Measurements from ENCODE around the gene MARK4.

The MARK4 gene

DNA sequence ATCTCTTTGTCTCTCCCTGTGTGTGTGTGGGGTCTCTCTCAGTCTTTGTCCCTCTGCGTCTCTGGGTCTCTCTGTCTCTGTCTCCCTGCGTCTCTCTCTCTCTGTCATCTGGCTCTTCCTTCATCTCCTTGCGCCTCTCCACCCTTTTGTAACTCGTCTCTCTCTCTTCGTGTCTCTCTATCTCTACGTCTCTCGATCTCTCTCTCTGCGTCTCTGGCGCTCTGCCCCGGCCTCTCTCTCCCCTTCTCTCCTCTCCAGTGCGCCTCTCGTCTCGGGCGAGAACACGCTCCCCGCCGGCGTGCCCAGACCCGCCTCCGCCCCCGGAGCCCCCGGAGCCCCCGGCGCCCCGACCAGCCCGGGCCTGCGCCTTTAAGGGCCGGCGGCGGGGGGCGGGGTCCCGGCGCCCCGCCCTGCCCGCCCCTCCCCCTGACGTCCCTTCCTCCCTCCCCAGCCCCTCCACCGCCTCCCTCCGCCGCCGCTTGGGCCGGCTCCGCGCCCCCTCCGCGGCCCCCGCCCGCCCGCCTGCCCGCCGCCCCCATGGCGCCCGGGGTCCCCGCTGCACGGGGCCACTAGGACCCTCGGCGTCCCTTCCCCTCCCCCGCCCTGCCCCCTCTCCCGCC is at the start of gene MARK4:
TSS of gene MARK4 (plus strand) at position 440 of the 620 bp plus-strand sequence. CDS start 318 bp downstream, outside the sequence.
- H3K27ac Mint-ChIP-seq = peak within 1 kb of the TSS; percentile 91
- no peaks in the 10 kb centered on the region for H3K27me3 Mint-ChIP-seq
- no peaks in the 10 kb centered on the region for H3K9me3 Mint-ChIP-seq
- H3K36me3 Mint-ChIP-seq = no peaks in the 10 kb centered on the region
- H3K4me3 Mint-ChIP-seq = peak within 1 kb of the TSS; percentile 93
- H3K4me1 Mint-ChIP-seq = peaks cover 25% of the 10 kb centered on the region

DNA sequence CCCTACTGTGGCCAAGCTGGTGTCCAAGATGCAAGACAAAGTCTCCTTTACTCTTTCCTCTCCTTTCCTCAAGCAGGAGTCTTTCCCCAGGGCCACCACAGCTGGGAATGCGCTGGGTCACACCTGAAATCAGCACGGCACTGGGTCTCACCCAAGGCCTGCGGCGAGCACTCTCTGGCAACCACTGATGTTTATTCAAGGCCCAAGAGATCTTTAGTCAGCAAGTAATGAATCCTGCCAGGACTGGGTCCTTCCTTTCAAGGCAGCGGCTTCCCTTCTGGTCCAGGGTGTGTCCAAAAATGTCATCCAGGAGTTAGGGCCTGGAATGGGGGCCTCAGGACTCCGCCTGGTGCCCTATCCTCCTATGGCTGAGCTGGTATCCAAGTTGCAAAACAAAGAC is 48.4 kb upstream of the MARK4 start:
- Mint-ChIP-seq H3K4me3 (no peak overlapping the region), H3K9me3 (no peaks in the 10 kb centered on the region), H3K27ac (peak overlapping the region; percentile 32), H3K27me3 (no peaks in the 10 kb centered on the region), H3K4me1 (no peaks in the 10 kb centered on the region), H3K36me3 (peaks cover 2% of the 10 kb centered on the region)

DNA sequence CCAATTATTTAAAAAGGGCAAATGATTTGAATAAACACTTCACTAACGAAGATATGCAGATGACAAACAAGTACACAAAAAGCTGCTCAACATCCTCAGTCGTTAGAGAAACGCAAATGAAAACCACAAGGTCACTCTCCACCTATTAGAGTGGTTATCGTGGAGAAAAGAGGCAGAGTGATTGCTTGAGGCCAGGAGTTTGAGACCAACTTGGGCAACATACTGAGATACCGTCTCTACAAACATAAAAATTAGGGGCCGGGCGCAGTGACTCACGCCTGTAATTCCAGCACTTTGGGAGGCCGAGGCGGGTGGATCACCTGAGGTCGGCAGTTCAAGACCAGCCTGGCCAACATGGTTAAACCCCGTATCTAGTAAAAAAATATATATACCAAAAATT is 45.3 kb upstream of the MARK4 start:
- Mint-ChIP-seq H3K4me1 (no peaks in the 10 kb centered on the region), H3K27me3 (no peaks in the 10 kb centered on the region), H3K36me3 (peaks cover 2% of the 10 kb centered on the region), H3K27ac (no peak overlapping the region), H3K9me3 (no peaks in the 10 kb centered on the region), H3K4me3 (no peak overlapping the region)

DNA sequence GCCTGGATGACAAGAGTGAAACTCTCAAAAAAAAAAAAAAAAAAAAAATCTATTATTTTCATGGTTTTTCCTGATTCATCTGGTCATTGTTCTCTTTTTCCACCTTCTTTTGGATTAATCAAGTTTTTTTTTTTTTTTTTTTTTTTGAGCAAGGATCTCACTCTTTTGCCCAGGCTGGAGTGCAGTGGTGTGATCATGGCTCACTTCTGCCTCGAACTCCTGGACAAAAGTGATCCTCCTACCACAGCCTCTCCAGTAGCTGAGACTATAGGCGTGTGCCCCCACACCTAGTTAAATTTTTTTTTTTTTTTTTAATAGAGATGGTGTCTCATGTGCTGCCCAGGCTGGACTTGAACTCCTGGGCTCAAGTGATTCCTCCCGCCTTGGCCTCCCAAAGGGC is 44.7 kb upstream of the MARK4 start:
- Mint-ChIP-seq H3K27ac (no peak overlapping the region), H3K4me3 (no peak overlapping the region), H3K27me3 (no peaks in the 10 kb centered on the region), H3K4me1 (no peaks in the 10 kb centered on the region), H3K36me3 (peaks cover 2% of the 10 kb centered on the region), H3K9me3 (no peaks in the 10 kb centered on the region)

DNA sequence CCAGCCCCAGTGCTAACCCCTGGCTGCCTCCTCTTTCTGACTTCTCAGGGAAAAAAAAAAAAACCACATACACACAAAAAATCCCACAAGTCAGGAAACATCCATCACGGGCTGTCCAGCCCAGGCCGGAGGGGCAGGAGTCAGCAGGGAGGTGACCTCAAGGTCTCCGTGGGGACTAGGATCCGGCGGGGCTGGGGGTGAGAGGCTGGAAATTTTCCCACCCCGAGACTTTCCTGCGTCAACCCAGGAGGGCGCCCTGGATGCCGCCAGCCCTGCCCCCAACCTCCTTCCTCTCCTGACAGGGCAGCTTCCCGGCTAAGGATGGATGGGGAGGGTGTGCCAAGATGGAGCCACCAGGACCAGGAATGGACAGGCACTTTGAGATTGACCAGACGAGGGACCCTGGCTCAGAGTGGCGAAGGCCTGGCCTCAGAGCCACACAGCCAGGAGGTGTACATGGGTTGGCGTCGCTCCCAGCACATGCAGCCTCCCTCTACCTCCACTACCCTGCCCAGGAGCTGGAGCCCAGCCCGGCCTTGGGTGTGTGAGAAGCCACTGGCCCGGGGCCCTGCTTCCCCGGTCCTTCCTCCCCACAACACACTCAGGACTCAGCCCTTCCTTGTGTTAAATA is 39.2 kb upstream of the MARK4 start:
- Mint-ChIP-seq H3K4me3 (no peak overlapping the region), H3K27me3 (peaks cover 10% of the 10 kb centered on the region), H3K36me3 (no peaks in the 10 kb centered on the region), H3K9me3 (no peaks in the 10 kb centered on the region), H3K27ac (no peak overlapping the region), H3K4me1 (no peaks in the 10 kb centered on the region)

DNA sequence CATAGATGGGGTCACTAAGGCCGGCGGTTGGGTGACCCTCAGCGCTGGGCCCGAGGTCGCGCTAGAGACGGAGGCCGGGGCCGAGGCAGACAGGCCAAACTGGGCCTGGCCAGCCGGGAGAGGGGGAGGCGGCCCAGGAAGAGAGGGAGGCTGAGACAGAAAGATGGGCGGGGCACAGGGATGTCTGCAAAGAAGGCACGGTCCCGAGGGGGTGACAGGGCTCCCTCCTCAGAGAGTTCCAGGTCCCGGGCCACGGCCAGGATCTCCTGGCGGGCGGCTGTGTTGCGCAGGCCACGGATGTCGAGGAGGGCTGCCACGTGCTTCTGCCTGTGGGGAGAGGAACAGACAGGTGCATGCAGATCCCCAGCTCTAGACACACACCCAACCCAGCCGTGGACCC is 38.0 kb upstream of the MARK4 start:
- Mint-ChIP-seq H3K9me3 (no peaks in the 10 kb centered on the region), H3K36me3 (no peaks in the 10 kb centered on the region), H3K27ac (no peak overlapping the region), H3K4me3 (no peak overlapping the region), H3K4me1 (no peaks in the 10 kb centered on the region), H3K27me3 (peaks cover 14% of the 10 kb centered on the region)

DNA sequence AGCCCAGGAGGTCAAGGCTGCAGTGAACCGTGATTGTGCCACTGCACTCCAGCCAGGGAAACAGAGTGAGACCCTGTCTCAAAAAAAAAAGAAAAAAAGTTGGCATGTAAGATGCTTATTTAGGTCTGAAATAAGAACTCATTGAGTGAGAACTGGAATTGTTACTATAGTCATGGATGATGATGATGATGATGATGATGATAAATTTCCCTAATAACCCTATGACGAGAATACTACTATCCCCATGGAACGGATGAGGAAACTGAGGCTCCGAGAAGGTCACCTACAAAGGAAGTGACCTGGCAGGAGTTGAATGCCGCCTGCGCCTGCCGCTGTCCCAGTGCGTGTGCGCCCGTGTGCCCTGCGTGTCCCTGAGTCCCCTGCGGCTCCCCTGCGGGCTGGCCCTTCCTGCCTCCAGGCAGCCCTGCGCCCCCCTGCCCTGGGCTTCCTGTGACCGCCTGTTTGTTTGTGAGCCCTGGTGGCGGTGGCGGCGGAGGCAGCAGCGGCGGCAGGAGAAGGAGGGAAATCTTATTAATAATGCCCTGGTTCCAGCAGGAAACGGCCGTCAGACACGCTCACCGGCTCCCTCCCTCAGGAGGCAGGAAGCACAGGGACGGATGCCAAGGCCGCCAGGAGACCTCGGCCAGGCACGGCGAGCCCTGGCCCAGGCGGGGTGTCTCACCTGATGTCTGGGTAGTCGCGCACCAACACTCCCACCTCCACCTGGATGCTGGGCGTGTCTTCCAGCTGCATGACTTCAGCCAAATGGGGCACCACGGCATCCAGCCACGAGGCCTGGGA is 35.5 kb upstream of the MARK4 start:
- Mint-ChIP-seq H3K36me3 (no peaks in the 10 kb centered on the region), H3K4me1 (no peaks in the 10 kb centered on the region), H3K27ac (no peak overlapping the region), H3K27me3 (peaks cover 26% of the 10 kb centered on the region), H3K4me3 (no peak overlapping the region), H3K9me3 (no peaks in the 10 kb centered on the region)

DNA sequence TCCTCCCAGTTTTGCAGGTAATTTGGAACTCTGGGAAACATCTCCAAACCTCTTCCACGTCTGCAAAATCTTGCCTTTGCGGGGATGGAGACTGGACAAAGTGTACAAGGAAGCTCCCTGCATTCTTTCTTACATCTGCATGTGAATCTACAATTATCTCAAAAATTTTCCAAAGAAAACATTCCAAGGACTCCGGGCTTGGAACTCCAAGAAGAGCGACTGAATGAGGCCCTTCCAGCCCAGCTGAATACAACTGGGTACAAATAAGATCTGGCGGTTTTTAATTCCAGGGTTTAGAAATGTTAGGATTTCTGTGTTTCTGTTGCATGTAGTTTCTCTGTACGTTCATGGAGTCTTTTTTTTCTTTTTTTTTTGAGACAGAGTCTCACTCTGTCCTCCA is 34.4 kb upstream of the MARK4 start:
- Mint-ChIP-seq H3K27ac (no peak overlapping the region), H3K4me3 (no peak overlapping the region), H3K9me3 (no peaks in the 10 kb centered on the region), H3K36me3 (no peaks in the 10 kb centered on the region), H3K27me3 (peaks cover 27% of the 10 kb centered on the region), H3K4me1 (no peaks in the 10 kb centered on the region)

DNA sequence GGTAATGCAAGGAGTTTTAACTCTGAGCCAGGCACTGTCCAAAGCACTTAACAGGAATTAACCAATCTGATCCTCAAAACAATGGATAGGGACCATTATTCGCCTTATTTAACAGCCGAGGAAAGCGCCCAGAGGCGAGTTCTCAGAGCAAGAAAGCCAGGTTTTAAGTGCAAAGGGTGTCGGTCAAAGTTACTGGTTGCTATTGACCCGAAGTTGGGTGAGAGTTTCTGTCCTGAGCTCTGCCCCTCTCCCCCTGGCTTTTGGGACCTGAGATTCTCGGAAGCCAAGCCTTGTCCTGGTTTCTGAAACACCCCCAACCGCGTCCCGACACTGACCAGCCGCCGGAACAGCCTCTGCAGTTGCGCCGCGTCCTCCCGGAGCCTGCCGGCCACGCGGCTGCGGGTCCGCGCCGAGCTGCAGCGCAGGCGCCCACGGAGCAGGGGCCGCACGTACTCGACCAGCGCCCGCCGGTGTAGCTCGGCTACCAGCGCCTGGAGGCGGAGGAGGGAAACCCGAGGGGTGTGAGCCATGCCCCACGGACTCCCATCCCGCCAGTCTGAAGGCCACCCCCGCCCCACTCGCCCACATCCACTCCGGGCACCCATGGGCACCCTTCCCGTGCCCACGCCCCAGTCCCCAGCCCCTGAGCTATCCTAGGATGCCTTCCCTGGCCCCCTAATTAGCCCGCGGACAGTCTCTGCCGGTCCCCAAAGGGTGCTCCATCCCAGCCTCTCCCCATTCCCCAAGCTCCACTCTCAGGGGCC is 33.7 kb upstream of the MARK4 start:
- no peaks in the 10 kb centered on the region for H3K36me3 Mint-ChIP-seq
- no peak overlapping the region for H3K4me3 Mint-ChIP-seq
- H3K27me3 Mint-ChIP-seq = peaks cover 29% of the 10 kb centered on the region
- no peaks in the 10 kb centered on the region for H3K4me1 Mint-ChIP-seq
- H3K9me3 Mint-ChIP-seq = no peaks in the 10 kb centered on the region
- no peak overlapping the region for H3K27ac Mint-ChIP-seq

DNA sequence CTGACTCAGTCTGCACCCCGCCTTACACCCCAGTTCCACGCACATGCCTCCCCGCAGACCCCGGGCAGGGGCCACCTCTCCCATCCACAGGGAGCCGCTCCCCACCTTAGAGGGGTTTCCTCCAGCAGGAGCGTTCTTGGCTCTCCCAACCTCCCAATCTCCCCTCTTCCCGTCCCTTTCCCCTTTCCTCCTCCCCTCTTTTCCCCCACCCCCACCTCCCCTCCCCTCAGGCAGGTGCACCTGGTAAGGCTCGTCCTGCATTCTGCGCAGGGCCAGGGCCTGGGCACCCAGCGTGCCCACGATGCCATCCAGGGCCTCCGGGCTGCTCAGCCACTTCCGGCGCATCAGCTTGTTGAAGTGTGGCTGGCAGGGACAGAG is 33.1 kb upstream of the MARK4 start:
- Mint-ChIP-seq H3K9me3 (no peaks in the 10 kb centered on the region), H3K27me3 (peaks cover 30% of the 10 kb centered on the region), H3K4me1 (no peaks in the 10 kb centered on the region), H3K27ac (no peak overlapping the region), H3K4me3 (no peak overlapping the region), H3K36me3 (no peaks in the 10 kb centered on the region)

DNA sequence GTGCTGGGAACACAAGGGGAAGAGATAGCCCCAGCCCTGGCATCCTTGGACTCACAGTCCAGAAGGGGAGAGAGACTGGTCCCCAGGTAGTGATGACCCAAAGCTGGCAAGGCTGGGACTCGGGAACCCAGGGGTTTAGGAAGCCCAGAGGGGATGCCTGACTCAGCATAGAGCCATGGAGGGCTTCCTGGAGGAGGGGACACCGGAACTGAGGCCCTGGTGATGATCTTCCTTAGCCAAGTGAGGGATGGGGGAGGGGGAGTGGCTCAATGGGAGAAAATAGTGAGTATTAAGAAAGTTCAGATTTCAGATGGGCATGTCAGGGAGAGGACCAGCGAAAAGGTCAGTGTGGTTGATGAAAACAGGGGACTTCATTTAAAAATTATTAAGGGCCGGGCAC is 32.6 kb upstream of the MARK4 start:
- Mint-ChIP-seq H3K9me3 (no peaks in the 10 kb centered on the region), H3K4me3 (no peak overlapping the region), H3K4me1 (no peaks in the 10 kb centered on the region), H3K27ac (no peak overlapping the region), H3K27me3 (peaks cover 30% of the 10 kb centered on the region), H3K36me3 (no peaks in the 10 kb centered on the region)

DNA sequence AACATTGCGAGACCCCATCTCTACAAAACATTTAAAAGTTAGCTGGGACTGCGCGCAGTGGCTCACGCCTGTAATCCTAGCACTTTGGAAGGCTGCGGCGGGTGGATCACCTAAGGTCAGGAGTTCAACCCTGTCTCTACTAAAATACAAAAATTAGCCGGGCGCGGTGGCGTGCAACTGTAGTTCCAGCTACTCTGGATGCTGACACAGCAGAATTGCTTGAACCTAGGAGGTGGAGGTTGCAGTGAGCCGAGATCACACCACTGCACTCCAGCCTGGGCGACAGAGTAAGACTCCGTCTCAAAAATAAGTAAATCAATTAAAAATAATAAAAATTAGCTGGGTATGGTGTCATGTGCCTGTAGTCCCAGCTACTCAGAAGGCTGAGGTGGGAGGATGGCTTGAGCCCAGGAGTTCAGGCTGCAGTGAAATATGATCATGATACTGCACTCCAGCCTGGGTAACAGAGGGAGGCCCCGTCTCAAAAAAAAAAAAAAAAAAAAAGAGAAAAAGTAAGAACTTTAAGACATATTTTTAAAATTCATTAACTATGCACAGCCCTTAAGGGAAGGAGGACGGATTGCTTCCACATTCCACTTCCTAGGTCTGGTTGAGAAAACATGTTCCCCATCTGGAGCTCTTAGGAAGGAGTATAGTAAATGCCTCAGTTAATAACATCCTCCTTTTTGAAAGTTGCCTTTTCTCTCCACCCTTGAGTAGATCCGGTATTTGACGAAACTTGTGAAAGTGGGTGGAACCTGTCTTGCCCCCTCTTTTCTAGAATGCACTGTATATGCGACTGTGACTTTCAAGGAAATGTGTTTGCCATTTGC is 31.9 kb upstream of the MARK4 start:
- H3K27me3 Mint-ChIP-seq = peaks cover 32% of the 10 kb centered on the region
- H3K9me3 Mint-ChIP-seq = no peaks in the 10 kb centered on the region
- H3K4me3 Mint-ChIP-seq = no peak overlapping the region
- no peaks in the 10 kb centered on the region for H3K36me3 Mint-ChIP-seq
- no peaks in the 10 kb centered on the region for H3K4me1 Mint-ChIP-seq
- no peak overlapping the region for H3K27ac Mint-ChIP-seq

DNA sequence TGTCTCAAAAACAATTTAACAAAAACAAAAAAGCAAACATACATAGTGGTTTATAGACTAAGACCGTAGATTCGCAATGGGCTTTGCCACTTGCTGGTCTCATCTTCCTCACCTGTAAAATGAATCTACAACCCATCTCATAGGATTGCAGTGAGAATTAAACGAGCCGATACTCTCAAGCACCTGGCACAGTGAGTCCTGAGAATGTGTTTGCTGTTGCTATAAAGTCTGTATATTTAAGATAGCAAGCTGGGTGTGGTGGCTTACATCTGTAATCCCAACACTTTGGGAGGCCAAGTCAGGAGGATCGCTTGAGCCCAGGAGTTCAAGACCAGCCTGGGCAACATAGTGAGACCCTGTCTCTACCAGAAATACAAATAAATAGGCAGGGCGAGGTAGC is 28.3 kb upstream of the MARK4 start:
- Mint-ChIP-seq H3K27ac (no peak overlapping the region), H3K27me3 (peaks cover 22% of the 10 kb centered on the region), H3K9me3 (no peaks in the 10 kb centered on the region), H3K4me3 (no peak overlapping the region), H3K4me1 (no peaks in the 10 kb centered on the region), H3K36me3 (no peaks in the 10 kb centered on the region)

DNA sequence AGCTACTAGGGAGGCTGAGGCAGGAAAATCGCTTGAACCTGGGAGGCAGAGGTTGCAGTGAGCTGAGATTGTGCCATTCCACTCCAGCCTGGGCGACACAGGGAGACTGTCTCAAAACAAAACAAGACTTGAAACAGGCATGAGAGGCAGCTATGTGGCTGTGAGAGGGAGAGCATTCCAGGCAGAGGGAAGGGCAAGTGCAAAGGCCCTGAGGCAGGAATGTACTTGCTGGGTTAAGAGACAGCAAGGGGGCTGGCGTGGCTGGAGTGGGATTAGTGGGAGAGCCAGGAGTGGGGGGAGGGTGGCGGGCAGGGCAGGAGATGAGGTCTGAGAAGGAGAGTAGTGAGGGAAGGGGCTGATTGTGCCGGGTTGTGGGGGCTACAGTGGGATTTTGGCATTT is 27.2 kb upstream of the MARK4 start:
- no peaks in the 10 kb centered on the region for H3K9me3 Mint-ChIP-seq
- no peaks in the 10 kb centered on the region for H3K4me1 Mint-ChIP-seq

DNA sequence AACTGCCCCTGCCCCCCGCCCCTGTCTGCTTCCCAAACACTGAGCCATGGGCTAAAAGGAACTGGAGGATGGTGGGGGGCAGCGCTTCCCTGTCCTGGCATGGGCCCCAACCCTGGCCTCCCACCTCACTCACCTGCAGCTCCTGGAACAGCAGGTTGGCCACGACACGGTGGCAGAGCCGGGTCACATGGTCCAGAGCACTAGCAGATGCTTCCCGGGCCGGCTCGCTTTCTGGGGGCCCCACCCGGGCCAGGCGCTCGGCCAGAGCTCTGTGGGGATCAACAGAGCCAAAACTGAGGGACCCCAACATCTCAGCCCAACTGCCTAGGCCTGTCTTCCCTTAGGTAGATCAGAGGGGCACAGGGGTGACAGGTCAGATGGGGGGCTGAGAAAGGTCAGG is 26.4 kb upstream of the MARK4 start:
- Mint-ChIP-seq H3K27me3 (peaks cover 14% of the 10 kb centered on the region), H3K9me3 (no peaks in the 10 kb centered on the region), H3K4me1 (no peaks in the 10 kb centered on the region), H3K27ac (no peak overlapping the region), H3K36me3 (no peaks in the 10 kb centered on the region), H3K4me3 (no peak overlapping the region)

More for the DNA sequence above, 27.2 kb upstream of the MARK4 start:
- no peak overlapping the region for H3K27ac Mint-ChIP-seq
- H3K27me3 Mint-ChIP-seq = peaks cover 16% of the 10 kb centered on the region
- H3K4me3 Mint-ChIP-seq = no peak overlapping the region
- no peaks in the 10 kb centered on the region for H3K36me3 Mint-ChIP-seq
